Measurements from ENCODE around the gene C8G.

Gene C8G

DNA sequence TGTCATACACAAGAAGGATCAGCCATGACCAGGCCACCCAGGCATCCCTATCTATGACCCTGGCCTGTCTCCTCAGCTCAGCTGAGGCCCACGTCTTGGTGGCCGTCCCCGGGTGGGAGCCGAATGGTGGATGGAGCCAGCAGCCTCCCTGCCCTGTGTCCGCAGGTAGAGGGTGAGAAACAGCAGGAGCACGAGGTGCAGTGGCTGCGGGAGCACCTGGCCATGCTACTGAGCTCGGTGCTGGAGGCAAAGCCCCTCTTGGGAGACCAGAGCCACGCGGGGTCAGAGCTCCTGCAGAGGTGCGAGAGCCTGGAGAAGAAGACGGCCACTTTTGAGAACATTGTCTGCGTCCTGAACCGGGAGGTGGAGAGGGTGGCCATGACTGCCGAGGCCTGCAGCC, 25.0 kb upstream of the C8G start:
- DNase-seq (ENCODE audit: low read depth in 1 of 2, low spot score in 1 of 2): no peak

DNA sequence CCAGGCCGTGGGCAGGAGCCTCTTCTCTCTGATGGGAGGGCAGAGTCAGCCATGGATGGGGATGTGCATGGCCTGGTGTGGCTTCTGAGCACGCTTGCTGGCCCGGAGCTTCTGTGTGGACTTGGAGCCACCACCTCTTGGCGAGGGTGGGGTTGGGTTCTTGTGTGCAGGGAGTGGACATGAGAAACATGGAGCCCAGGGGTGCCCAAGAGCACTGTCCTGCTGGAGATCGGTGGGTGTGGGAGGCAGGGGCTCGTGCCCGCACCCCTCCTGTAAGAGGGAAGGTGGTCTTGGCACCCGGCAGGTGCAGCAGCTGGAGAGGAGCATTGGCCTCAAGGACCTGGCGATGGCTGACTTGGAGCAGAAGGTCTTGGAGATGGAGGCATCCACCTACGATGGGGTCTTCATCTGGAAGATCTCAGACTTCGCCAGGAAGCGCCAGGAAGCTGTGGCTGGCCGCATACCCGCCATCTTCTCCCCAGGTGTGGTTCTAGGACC, 24.3 kb upstream of the C8G start:
- DNase-seq (ENCODE audit: low read depth in 1 of 2, low spot score in 1 of 2): no peak

DNA sequence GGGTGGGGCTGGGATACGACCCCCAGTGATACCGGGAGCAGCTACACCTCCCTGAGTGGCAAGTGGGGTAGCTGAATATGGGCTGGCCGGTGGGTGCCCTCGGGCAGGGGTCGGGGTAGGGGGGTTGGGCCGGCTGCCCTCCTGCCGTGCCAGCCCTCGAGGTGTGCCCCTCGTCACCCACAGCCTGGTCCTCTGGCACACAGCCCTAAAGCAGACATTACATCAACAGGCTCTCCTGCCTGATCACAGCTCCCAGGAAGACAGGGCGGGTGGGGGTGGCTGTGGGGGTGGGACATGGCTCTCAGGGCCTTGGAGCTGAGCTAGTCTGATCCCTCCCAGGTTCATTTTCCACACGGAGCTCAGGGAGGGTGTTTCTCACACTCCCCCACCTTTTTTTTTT, 23.7 kb upstream of the C8G start:
- no peak for DNase-seq (ENCODE audit: low read depth in 1 of 2, low spot score in 1 of 2)

DNA sequence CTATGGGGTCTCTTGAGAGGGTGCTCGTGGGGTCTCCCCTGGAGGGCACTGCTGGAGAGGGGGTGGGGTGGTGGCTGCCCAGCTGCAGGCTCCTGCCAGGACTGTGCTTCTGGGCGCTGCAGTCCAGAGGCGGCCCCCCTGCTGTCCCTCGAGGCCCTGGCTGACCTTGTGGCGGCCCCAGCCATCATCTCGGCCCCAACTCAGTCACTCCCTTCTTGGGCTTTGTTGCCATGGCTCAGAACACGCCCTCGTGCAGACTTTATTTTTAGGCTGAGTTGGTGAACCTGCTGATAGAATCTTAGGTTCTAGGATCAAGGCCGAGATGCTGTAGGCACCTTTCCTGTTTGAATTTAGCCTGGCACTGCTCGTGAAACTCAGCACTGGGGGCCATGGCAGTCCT, 23.3 kb upstream of the C8G start:
- no peak for DNase-seq (ENCODE audit: low read depth in 1 of 2, low spot score in 1 of 2)

DNA sequence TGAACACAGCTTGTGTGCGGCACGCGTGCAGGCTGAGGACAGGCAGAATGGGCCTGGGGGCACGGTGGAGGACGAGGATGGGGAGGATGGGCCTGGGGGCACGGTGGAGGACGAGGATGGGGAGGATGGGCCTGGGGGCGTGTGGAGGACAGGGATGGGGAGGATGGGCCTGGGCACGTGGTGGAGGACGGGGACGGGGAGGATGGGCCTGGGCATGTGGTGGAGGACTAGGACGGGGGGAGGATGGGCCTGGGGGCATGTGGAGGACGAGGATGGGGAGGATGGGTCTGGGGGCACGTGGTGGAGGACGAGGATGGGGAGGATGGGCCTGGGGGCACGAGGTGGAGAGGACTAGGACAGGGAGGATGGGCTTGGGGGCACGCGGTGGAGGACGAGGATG, 22.5 kb upstream of the C8G start:
- DNase-seq (ENCODE audit: low read depth in 1 of 2, low spot score in 1 of 2): no peak

DNA sequence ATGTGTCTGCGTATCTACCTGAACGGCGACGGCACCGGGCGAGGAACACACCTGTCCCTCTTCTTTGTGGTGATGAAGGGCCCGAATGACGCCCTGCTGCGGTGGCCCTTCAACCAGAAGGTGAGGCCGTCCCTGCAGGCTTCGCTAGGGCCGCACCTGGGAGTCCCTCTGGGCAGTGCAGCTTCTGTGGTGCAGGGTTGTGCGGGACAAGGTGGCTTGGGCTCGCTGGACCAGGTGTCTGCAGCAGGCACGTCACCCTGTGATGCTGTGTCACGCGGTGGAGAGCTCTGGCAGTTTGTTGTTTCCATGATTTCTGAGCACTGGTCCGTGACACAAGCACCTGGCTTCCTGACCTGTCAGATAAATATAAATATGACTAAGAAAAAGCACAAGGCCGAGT, 21.2 kb upstream of the C8G start:
- DNase-seq (ENCODE audit: low read depth in 1 of 2, low spot score in 1 of 2): no peak

DNA sequence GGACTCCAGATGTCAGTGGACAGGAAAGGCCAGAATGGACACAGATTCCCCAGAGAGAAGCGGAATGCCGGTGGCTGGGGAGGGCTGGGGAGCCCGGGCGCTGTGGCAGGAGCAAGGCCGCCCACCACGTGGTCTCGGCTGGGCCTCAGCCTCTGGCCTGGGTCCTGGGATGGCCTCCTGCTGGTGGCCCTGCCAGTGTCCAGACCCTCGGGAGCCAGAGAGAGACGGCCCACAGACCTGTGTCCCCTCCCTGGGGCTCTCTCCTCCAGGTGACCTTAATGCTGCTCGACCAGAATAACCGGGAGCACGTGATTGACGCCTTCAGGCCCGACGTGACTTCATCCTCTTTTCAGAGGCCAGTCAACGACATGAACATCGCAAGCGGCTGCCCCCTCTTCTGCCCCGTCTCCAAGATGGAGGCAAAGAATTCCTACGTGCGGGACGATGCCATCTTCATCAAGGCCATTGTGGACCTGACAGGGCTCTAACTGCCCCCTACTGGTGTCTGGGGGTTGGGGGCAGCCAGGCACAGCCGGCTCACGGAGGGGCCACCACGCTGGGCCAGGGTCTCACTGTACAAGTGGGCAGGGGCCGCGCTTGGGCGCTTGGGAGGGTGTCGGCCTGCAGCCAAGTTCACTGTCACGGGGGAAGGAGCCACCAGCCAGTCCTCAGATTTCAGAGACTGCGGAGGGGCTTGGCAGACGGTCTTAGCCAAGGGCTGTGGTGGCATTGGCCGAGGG, 19.5 kb upstream of the C8G start:
- DNase-seq (ENCODE audit: low read depth in 1 of 2, low spot score in 1 of 2): no peak

DNA sequence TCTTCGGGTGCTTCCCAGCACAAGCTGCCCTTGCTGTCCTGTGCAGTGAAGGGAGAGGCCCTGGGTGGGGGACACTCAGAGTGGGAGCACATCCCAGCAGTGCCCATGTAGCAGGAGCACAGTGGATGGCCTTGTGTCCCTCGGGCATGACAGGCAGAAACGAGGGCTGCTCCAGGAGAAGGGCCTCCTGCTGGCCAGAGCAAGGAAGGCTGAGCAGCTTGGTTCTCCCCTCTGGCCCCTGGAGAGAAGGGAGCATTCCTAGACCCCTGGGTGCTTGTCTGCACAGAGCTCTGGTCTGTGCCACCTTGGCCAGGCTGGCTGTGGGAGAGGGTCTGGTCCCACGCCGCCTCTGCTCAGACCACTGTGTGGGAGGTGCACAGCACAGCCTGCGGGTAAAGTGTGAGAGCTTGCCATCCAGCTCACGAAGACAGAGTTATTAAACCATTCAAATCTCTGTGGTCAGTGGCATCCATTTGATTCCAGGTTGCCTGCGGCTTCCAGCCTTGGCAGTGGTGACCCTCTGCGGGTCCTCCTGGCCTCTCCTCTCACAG, 18.8 kb upstream of the C8G start:
- no peak for DNase-seq (ENCODE audit: low read depth in 1 of 2, low spot score in 1 of 2)

DNA sequence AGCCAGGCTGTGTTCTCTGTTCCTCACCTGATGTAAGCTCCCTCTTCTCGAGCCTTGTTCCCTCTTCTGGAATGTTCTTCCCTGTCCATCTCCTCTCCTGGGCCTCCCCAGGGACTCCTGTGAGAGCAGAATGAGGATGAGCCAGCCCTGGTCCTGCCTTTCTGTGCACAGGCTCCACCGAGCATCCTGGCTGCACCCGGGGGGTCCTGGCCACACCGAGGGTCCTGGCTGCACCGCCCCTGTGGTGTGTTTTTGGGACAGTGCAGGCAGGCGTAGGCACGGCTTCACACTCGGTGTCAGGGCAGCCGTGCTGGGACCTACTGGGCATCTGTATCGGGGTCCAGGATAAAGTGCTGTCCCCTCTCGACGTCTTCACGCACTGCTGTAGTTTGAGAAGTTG, 18.3 kb upstream of the C8G start:
- no peak for DNase-seq (ENCODE audit: low read depth in 1 of 2, low spot score in 1 of 2)

DNA sequence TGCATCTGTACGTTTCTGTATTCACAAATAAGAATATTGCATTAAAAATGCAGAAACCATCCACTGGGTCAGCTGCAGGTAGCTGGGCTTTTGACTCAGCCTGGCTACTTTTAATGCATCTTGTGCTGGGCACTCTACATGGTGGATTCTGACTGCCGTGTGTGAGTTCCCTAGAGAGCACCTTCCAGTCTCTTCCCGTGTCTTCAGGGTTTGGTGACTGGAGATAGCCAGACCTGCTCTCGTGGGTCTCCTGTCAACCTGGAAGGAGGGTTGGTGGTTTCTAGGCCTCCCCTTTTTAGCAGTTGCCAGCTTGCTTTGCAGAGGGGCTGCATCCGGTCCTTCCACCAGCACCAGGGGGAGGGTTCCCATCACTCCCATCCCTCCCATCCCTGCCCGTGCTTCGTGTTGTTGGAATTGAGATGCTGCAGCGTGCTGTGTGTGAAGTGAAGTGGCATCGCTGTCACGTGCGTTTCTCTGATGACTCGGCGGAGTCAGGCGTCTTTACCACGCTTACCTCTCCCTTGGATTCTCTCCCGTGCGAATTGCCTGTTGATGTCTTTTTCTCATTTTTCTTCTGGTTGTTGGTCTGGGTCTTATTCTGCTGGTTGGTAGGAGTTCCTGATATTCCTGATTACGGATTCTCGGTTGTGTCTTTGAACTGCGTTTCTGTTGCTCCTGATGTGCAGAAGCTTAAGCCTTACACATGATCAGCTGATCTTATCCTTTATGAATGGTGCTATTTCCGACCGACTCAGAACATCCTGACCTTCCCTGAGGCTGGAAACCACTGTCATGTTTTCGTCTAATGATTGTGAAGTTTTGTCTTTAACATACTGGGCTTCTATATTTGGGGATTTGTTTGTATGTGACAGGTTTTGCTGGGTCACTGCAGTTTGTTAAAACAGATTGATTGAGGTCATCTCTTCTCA, 17.4 kb upstream of the C8G start:
- no peak for DNase-seq (ENCODE audit: low read depth in 1 of 2, low spot score in 1 of 2)

DNA sequence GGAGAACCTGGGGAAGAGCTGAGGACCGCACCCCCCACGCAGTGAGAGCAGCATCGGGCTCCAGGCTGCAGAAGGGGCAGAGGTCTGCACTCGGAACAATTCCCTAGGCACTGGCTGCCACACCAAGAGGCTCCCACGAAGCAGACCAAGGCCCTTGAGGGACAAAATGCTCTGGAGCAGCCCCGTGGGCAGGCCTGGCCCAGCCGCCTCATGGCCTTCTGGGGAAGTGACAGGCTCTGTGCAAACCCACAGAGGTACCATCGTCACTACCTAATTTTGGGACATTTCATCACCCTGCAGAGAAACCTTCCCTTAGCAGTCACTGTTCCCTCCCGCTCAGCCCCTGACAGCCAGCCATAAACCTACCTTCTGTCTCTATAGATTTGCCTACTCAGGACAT, 16.5 kb upstream of the C8G start:
- no peak for DNase-seq (ENCODE audit: low read depth in 1 of 2, low spot score in 1 of 2)

DNA sequence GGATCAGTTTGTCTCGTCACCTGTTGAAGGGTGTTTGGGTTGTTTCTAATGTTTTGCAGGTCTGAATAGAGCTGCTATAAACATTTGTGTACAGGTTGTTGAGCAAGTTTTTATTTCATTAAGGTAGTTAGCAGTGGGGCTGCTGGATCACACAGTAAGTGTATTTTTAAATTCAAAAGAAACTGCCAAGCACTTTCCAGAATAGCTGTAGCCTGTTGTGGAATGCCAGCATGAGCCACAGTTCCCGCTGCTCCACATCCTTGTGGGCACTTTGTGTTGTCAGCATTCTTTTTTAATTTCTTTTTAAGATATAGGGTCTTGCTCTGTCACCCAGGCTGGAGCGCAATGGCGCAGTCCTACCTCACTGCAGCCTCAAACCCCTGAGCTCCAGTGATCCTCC, 15.0 kb upstream of the C8G start:
- no peak for DNase-seq (ENCODE audit: low read depth in 1 of 2, low spot score in 1 of 2)

DNA sequence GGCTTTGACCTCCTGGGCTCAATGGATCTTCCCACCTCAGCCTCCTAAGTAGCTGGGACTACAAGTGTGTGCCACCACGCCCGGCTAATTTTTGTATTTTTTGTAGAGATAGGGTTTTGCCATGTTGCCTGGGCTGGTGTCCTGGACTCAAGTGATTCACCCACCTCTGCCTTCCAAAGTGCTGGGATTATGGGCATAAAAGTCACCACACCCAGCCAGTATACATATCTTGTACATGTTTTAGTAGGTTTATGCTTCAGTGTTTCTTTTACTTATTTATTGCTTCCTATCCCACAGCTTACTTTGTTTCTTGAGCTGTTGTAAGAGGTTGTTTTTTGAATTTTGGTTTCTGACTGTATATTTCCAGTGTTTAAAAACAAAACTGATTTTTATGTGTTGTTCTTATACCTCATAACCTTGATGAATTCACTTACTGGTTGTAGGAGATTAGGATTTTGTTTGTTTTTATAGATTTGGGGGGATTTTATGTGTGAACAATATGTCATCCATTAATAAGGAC, 13.4 kb upstream of the C8G start:
- DNase-seq (ENCODE audit: low read depth in 1 of 2, low spot score in 1 of 2): no peak

DNA sequence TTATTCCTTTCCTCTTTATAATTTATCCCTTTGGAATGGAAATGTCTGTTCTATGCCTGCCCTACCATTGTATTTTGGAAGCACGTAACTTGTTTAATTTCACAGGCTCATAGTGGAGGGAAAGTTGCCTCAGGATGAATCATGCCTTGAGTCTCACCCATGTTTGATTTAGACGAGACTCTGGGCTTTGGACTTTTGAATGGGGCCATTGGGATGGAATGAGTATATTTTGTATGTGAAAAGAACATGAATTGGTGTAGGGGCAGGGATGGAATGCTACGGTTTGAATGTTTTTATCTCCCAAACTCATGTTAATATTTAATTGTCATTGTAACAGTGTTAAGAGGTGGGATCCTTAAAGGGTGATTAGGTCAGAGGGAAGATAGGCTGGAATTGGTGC, 10.8 kb upstream of the C8G start:
- DNase-seq (ENCODE audit: low read depth in 1 of 2, low spot score in 1 of 2): no peak

DNA sequence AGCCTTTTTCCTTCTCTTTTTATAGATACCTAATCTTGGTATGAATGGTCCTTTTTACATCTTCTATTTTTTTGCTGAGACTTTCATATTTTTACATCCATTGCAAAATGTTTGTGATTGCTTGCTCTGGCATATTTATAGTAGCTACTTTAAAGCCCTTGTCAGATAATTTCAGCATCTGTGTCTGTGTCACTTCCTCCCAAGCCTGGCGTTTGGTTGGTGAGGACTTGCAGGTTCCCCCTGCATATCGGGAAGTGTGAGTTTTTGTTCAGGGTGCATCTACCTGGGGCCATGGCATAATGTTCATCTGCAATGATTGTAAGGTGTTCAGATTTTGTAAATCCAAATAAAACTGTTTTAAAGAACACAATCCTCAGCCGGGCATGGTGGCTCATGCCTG, 9.4 kb upstream of the C8G start:
- no peak for DNase-seq (ENCODE audit: low read depth in 1 of 2, low spot score in 1 of 2)

DNA sequence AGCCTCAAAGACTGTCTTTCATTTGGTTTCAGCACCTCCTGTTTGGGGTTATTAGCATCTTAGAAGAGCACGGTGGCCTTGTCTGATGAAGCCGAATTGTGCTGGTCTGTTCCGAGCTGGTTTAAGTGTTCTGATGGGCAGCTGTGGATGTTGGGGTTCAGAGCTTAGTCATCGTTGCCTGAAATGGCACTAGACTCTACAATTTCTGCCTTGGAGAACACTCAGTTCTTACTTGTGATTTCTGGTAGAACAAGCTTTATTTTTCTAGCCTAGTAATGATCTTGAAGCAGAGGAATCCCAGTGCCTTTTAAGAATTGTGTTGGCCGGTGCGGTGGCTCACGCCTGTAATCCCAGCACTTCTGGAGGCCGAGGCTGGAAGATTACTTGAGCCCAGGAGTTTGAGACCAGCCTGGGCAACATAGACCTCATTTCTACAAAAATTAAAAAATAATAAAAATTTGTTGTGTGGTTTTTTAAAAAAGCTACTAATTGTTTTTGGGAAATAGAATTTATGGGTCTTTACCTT, 8.3 kb upstream of the C8G start:
- DNase-seq (ENCODE audit: low read depth in 1 of 2, low spot score in 1 of 2): no peak

DNA sequence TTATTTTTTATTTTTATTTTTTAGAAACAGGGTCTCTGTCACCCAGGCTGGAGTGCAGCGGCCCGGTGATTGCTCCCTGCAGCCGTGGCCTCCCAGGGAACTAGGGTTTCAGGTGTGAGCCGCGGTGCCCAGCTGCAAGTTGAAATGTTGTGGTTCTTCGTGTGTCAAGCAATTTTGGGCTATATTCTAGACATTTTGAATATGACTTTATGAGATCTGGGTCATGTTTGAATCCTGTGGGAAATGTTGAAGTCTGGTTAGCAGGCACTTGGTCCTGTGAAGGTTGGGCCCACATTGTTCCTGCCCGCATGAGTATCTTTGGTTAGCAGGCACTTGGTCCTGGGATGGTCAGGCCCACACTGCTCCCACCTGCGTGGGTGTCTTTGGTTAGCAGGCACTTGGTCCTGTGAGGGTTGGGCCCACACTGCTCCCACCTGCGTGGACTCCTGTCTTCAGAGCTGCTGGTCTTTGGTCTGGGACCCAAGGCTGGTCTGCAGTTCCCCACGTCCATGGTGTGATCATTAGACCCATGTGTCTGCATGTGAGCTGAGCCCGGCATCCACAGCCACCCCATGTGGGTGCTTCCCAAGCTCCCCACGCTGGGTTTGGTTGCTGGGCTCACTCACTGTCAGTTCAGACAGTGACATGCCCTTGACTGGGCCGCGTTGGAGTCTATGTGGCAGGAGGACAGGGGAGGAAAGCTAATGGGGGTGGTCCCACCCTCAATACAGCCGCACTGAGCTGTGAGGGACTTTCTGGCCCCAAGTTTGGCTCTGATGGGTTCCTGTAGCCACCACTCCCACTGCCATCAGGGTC, 7.6 kb upstream of the C8G start:
- no peak for DNase-seq (ENCODE audit: low read depth in 1 of 2, low spot score in 1 of 2)

DNA sequence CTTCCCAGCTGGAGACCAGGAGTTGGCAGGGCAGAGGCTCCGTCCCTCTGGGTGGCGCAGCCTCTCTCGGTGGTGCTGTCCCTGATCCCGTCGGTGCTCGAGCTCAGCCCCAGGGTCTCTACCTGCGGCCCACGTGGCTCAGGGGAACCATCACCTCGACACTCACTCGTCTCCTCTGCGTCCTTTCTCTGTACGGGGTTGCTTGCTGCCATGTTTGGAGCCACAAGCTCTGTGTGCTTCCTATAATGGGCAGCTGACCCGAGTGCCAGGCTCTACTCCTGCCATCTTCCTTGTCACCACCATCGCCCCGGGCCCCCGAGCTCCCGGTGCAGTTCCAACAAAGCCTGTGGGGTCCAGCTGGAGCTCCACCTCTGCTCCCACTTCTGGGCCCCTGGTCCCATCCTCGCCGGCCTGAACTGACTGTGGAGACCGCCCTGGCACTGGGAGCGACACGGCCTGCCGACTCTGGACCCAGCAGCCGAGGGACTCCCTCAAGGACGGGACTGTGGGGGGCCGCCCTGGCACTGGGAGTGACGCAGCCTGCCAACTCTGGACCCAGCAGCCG, 5.5 kb upstream of the C8G start:
- DNase-seq (ENCODE audit: low read depth in 1 of 2, low spot score in 1 of 2): no peak

DNA sequence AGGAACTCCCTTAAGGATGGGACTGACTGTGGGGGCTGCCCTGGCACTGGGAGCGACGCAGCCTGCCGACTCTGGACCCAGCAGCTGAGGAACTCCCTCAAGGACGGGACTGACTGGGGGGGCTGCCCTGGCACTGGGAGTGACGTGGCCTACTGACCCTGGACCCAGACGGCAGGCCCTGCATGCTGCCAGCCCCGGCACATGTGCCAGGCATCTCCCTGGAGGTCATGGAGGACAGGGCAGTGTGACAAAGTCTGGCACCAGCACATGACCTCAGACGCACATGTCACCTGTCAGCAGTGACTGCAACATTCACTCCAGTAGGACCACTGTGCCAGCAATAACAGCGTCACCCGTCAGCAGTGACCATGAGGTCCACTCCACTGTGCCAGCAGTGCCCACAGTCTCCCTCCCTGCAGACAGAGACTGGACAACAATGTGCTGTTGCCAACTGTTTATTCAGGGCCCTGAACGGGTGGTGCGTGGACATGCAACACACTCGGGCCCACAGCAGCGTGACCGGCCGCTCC, 5.0 kb upstream of the C8G start:
- no peak for DNase-seq (ENCODE audit: low read depth in 1 of 2, low spot score in 1 of 2)

DNA sequence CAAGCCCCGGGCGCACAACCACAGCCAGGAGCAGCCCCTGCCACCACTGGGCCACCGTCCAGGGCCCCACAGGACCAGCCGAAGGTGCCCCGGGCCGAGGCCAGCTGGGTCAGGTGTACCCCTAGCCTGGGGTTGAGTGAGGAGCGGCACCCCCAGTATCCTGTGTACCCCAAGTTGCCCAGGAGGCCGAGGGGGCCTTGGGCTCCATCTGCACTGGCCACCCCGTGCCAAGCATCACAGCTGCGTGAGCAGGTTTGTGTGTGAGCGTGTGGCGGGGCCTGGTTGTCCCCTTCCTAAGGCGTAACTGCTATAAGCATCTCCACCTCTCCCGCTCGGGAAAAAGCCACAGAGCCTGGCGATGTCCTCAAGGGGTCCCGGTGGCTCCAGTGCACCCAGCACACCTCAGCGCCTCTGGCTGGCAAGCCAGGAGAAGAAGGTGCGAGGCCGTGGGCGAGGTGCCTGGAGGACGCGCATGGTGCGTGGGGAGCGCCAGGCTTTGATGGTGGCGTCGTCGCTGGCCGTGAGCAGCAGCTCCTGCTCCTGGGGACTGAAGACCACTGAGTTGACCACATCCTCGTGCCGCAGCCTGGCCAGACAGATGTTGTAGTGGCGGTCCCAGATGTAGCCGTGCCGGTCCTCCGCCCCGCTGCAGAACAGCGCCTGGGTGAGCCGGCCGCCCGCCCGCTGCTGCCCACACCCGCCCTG, 4.4 kb upstream of the C8G start:
- DNase-seq (ENCODE audit: low read depth in 1 of 2, low spot score in 1 of 2): no peak
